ENCODE results near the gene CCNJL.

CCNJL gene

DNA sequence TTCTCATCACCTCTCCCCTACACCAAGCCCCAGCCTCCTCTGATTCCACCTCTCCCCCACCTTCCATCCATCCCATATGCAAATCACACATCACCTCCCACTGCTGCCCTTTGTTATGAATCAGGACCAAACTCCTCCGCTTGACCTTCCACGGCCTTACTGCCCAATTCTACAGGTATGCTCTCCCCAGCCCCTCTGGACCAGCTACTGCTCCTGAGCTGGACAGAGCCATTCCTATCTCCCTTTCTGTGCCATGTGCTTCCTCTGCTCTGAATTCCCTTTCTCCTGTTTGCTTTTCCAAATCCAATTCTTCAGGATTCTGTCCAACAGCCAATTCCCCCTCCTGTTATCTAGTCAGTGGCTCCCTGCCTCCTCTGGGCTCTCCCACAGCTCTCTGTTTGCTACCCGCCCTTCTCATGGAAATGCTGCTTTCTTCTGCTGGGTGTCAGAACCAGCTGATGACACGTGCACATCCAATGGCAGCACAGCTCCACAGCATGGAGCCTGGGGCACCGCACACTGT lies 74.7 kb downstream of the CCNJL start:
- Histone ChIP-seq H3K27me3 (ENCODE audit: control insufficient read depth in 5 of 5, insufficient read depth in 4 of 5, low read length in 5 of 5) (peaks cover 0 to 2% (median 0%) of the 10 kb centered on the region in 5 donors), H3K4me1 (ENCODE audit: control insufficient read depth in 5 of 5, insufficient read depth in 5 of 5, low read length in 5 of 5) (no peaks in the 10 kb centered on the region), H3K27ac (ENCODE audit: low read depth, low read length) (no peak overlapping the region), H3K4me3 (ENCODE audit: low read depth in 1 of 5, low read length in 5 of 5) (no peak overlapping the region), H3K36me3 (ENCODE audit: control insufficient read depth in 5 of 5, insufficient read depth in 5 of 5, low read length in 5 of 5) (no peaks in the 10 kb centered on the region), H3K9me3 (ENCODE audit: control insufficient read depth in 5 of 5, low read length in 5 of 5) (no peaks in the 10 kb centered on the region), H3K9ac (ENCODE audit: low read length in 5 of 5) (no peak overlapping the region)

DNA sequence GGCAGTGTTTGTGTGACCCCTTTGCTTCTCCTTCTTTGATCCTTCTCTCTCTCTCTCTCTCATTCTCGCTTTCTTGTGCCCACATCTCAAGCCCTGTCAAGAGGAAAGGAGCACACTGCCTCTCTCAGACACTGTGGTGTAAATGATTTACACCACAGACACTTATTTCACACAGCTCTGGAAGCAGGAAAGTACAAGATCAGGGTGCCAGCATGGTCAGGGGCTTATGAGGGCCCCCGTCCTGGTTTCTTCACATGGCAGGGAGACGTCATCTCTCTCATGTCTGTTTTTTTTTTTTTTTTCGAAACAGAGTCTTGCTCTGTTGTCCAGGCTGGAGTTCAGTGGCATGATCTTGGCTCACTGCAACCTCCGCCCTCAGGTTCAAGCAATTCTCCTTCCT lies 76.6 kb downstream of the CCNJL start:
- H3K9ac ChIP-seq (ENCODE audit: low read length in 5 of 5): no peak overlapping the region
- H3K4me1 ChIP-seq (ENCODE audit: control insufficient read depth in 5 of 5, insufficient read depth in 5 of 5, low read length in 5 of 5): peaks cover 0 to 7% (median 0%) of the 10 kb centered on the region in 5 donors
- no peak overlapping the region for H3K27ac ChIP-seq (ENCODE audit: low read depth, low read length)
- H3K36me3 ChIP-seq (ENCODE audit: control insufficient read depth in 5 of 5, insufficient read depth in 5 of 5, low read length in 5 of 5): no peaks in the 10 kb centered on the region
- H3K27me3 ChIP-seq (ENCODE audit: control insufficient read depth in 5 of 5, insufficient read depth in 4 of 5, low read length in 5 of 5): peaks cover 0 to 2% (median 0%) of the 10 kb centered on the region in 5 donors
- H3K9me3 ChIP-seq (ENCODE audit: control insufficient read depth in 5 of 5, low read length in 5 of 5): no peaks in the 10 kb centered on the region
- no peak overlapping the region for H3K4me3 ChIP-seq (ENCODE audit: low read depth in 1 of 5, low read length in 5 of 5)

DNA sequence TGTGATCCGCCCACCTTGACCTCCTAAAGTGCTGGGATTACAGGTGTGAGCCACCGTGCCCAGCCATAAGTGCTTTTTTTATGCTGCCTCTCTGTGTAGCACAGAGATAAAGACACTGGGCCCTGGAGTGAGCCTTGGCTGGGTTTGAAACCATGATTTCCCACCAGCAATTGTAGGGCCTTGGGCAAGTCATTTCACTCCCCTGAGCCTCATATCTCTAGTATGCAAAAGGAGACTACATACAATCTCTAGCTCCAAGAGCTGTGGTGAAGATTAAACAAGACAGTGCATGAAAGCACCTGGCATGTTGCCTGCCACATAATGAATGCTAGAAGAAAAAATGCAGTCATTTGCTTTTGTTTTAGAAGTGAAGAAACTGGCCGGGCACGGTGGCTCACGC lies 79.1 kb downstream of the CCNJL start:
- H3K36me3 ChIP-seq (ENCODE audit: control insufficient read depth in 5 of 5, insufficient read depth in 5 of 5, low read length in 5 of 5): no peaks in the 10 kb centered on the region
- H3K4me1 ChIP-seq (ENCODE audit: control insufficient read depth in 5 of 5, insufficient read depth in 5 of 5, low read length in 5 of 5): peaks cover 0 to 7% (median 0%) of the 10 kb centered on the region in 5 donors
- H3K4me3 ChIP-seq (ENCODE audit: low read depth in 1 of 5, low read length in 5 of 5): no peak overlapping the region
- H3K27me3 ChIP-seq (ENCODE audit: control insufficient read depth in 5 of 5, insufficient read depth in 4 of 5, low read length in 5 of 5): peaks cover 0 to 2% (median 0%) of the 10 kb centered on the region in 5 donors
- H3K27ac ChIP-seq (ENCODE audit: low read depth, low read length): no peak overlapping the region
- H3K9ac ChIP-seq (ENCODE audit: low read length in 5 of 5): no peak overlapping the region
- no peaks in the 10 kb centered on the region for H3K9me3 ChIP-seq (ENCODE audit: control insufficient read depth in 5 of 5, low read length in 5 of 5)

DNA sequence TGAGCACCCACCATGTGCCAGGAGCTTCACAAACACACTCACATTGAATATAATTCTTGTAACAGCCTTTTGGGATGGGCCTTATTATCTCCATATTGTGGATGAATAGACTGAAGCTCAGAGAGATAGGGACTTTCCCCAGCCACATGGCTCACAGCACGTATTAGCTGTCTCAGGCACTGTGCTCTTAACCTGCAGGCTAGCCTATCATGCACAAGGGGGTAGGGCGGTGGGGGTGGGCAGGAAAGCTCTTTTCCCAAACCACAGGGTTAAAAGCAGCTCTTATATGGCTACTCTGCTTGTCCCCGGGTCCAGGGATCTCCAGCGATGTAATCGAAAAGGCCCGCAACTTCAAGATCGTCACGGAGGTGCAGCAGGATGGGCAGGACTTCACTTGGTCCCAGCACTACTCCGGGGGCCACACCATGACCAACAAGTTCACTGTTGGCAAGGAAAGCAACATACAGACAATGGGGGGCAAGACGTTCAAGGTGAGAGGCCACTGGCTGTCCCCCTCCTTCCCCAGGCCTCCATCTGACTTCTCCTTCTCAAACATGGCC lies 80.5 kb downstream of the CCNJL start:
- no peaks in the 10 kb centered on the region for H3K36me3 ChIP-seq (ENCODE audit: control insufficient read depth in 5 of 5, insufficient read depth in 5 of 5, low read length in 5 of 5)
- peaks cover 0 to 2% (median 0%) of the 10 kb centered on the region in 5 donors for H3K27me3 ChIP-seq (ENCODE audit: control insufficient read depth in 5 of 5, insufficient read depth in 4 of 5, low read length in 5 of 5)
- no peak overlapping the region for H3K9ac ChIP-seq (ENCODE audit: low read length in 5 of 5)
- H3K4me1 ChIP-seq (ENCODE audit: control insufficient read depth in 5 of 5, insufficient read depth in 5 of 5, low read length in 5 of 5): peaks cover 0 to 7% (median 0%) of the 10 kb centered on the region in 5 donors
- no peaks in the 10 kb centered on the region for H3K9me3 ChIP-seq (ENCODE audit: control insufficient read depth in 5 of 5, low read length in 5 of 5)
- H3K27ac ChIP-seq (ENCODE audit: low read depth, low read length): no peak overlapping the region
- H3K4me3 ChIP-seq (ENCODE audit: low read depth in 1 of 5, low read length in 5 of 5): no peak overlapping the region

DNA sequence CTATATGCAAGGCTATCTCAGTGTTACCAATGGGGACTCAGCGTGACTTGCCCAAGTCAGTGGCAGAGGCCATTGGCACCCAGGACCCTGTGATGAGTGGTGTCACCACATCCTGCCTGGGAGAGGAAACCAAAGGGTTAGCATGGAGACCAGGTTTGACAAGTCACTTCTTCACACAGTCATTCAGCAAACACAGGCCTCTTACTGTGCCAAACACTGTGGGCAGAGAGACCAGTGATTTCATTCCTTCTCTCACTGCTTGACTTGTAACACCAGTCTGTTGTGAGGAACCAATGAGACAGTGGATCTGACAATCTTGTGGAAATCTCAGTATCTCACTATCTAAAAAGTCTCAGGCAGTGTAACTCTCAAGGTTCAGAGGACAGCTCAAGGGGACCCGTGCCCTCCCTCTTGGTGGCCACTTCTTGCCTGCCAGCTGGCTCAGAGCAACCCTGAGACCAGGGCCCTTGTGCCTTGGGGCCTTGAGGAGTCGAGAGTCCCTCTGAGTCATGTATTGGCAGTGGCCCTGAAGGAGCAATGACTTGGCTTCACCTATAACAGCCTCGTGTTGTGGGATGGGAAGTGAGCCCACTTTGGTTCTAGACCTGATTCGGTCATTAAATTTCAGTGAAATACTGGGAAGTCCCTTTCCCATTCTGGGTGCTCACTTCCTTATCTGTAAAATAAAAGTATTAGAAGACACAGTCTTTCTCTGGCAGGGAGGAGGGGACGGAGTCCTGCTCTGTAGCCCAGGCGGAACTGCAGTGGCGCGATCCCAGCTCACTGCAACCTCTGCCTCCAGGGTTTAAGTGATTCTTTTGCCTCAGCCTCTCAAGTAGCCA lies 81.5 kb downstream of the CCNJL start:
- Histone ChIP-seq H3K27ac (ENCODE audit: low read depth, low read length) (no peak overlapping the region), H3K4me1 (ENCODE audit: control insufficient read depth in 5 of 5, insufficient read depth in 5 of 5, low read length in 5 of 5) (peaks cover 0 to 7% (median 0%) of the 10 kb centered on the region in 5 donors), H3K9ac (ENCODE audit: low read length in 5 of 5) (no peak overlapping the region), H3K4me3 (ENCODE audit: low read depth in 1 of 5, low read length in 5 of 5) (no peak overlapping the region), H3K9me3 (ENCODE audit: control insufficient read depth in 5 of 5, low read length in 5 of 5) (no peaks in the 10 kb centered on the region), H3K27me3 (ENCODE audit: control insufficient read depth in 5 of 5, insufficient read depth in 4 of 5, low read length in 5 of 5) (peaks cover 0 to 2% (median 0%) of the 10 kb centered on the region in 5 donors), H3K36me3 (ENCODE audit: control insufficient read depth in 5 of 5, insufficient read depth in 5 of 5, low read length in 5 of 5) (no peaks in the 10 kb centered on the region)

DNA sequence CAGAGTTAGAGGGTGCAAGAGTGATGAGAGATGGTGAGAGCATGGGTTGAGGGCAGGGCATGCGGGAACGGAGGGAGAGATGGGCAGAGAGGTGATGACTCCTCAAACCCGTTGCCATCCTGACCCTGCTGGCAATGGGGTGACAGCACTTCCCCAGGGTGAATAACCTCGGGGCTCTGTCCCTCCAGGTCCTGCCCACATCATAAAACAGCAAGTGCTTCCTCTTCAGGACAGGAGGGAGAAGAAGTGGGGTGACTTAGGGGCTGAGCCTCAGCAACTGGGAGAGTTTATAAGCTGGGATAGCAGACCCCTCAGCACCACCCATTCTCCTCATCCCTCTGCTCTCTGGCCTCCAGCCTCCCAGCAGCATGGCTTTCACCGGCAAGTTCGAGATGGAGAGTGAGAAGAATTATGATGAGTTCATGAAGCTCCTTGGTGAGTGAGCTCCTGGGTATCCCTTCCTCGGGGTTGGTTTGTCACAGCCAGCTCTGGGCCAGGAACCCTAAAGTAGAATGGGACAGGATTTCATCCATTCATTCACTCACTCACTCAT lies 83.1 kb downstream of the CCNJL start, which contains the start of gene FABP6:
Gene FABP6 (plus strand): TSS at position 317 of the 553 bp plus-strand sequence. CDS start 52 bp downstream, at position 369.
- H3K9ac ChIP-seq (ENCODE audit: low read length in 5 of 5): no peak within 1 kb of the TSS
- H3K4me1 ChIP-seq (ENCODE audit: control insufficient read depth in 5 of 5, insufficient read depth in 5 of 5, low read length in 5 of 5): peaks cover 0 to 7% (median 0%) of the 10 kb centered on the region in 5 donors
- H3K27ac ChIP-seq (ENCODE audit: low read depth, low read length): no peak within 1 kb of the TSS
- H3K4me3 ChIP-seq (ENCODE audit: low read depth in 1 of 5, low read length in 5 of 5): no peak within 1 kb of the TSS
- no peaks in the 10 kb centered on the region for H3K9me3 ChIP-seq (ENCODE audit: control insufficient read depth in 5 of 5, low read length in 5 of 5)
- H3K27me3 ChIP-seq (ENCODE audit: control insufficient read depth in 5 of 5, insufficient read depth in 4 of 5, low read length in 5 of 5): peaks cover 0 to 2% (median 0%) of the 10 kb centered on the region in 5 donors
- H3K36me3 ChIP-seq (ENCODE audit: control insufficient read depth in 5 of 5, insufficient read depth in 5 of 5, low read length in 5 of 5): no peaks in the 10 kb centered on the region

DNA sequence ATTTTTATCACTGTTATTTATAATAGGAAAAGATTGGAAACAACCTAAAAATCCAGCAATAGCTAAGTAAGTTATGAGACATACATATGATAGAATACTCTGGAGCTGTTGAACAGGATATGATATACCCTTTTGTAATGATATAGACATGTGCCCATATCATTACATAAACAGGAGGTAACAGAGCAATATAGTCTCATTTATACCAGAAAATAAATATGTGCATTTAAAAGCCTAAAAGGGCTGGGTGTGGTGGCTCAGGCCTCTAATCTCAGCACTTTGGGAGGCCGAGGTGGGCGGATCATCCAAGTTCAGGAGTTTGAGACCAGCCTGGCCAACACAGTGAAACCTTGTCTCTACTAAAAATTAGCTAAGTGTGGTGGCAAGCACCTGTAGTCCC lies 85.4 kb downstream of the CCNJL start:
- Histone ChIP-seq H3K9me3 (ENCODE audit: control insufficient read depth in 5 of 5, low read length in 5 of 5) (no peaks in the 10 kb centered on the region), H3K36me3 (ENCODE audit: control insufficient read depth in 5 of 5, insufficient read depth in 5 of 5, low read length in 5 of 5) (no peaks in the 10 kb centered on the region), H3K27ac (ENCODE audit: low read depth, low read length) (no peak overlapping the region), H3K9ac (ENCODE audit: low read length in 5 of 5) (no peak overlapping the region), H3K27me3 (ENCODE audit: control insufficient read depth in 5 of 5, insufficient read depth in 4 of 5, low read length in 5 of 5) (peaks cover 0 to 2% (median 0%) of the 10 kb centered on the region in 5 donors), H3K4me1 (ENCODE audit: control insufficient read depth in 5 of 5, insufficient read depth in 5 of 5, low read length in 5 of 5) (peaks cover 0 to 7% (median 0%) of the 10 kb centered on the region in 5 donors), H3K4me3 (ENCODE audit: low read depth in 1 of 5, low read length in 5 of 5) (no peak overlapping the region)

DNA sequence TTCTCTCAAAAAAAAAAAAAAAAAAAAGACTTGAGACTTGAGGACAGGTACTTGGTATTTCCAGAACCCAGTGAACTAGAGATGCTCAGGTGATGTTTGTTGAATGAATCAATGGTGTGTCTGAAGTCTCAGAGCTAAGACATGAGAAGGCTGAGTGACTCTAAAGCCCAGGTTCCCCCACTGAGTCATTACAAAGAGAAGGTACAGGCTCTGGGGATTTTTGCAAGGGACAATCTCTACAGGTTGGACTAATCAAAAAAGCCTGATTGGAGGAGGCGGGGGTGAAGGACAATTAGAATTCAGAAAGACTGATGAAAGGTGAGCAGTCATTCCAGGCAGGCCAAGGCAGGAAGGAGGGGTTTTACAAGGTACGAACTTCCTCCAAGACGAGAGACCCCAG lies 91.3 kb downstream of the CCNJL start:
- Histone ChIP-seq H3K9me3 (ENCODE audit: control insufficient read depth in 5 of 5, low read length in 5 of 5) (no peaks in the 10 kb centered on the region), H3K9ac (ENCODE audit: low read length in 5 of 5) (no peak overlapping the region), H3K27ac (ENCODE audit: low read depth, low read length) (no peak overlapping the region), H3K4me3 (ENCODE audit: low read depth in 1 of 5, low read length in 5 of 5) (no peak overlapping the region), H3K36me3 (ENCODE audit: control insufficient read depth in 5 of 5, insufficient read depth in 5 of 5, low read length in 5 of 5) (no peaks in the 10 kb centered on the region), H3K27me3 (ENCODE audit: control insufficient read depth in 5 of 5, insufficient read depth in 4 of 5, low read length in 5 of 5) (no peaks in the 10 kb centered on the region), H3K4me1 (ENCODE audit: control insufficient read depth in 5 of 5, insufficient read depth in 5 of 5, low read length in 5 of 5) (no peaks in the 10 kb centered on the region)

DNA sequence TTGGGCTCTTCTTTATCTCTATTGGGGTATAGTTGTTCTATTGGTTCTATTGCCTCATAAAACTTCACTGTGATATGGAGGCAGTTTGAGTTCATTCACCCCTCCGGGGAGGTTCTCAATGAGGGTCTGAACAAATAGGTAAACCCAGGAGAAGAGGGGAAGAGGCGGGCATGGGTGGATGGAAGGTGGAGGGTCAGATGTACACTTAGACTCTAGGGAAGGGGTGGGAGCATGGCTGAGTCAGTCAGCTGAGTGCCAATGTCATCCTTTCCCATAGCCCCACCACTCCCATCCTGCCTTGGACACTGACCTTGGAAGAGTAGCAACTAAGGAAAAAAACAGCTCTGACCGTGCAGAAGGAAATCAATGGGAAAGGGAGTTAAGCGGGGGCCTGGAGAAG lies 93.0 kb downstream of the CCNJL start:
- no peaks in the 10 kb centered on the region for H3K36me3 ChIP-seq (ENCODE audit: control insufficient read depth in 5 of 5, insufficient read depth in 5 of 5, low read length in 5 of 5)
- no peak overlapping the region for H3K9ac ChIP-seq (ENCODE audit: low read length in 5 of 5)
- H3K4me3 ChIP-seq (ENCODE audit: low read depth in 1 of 5, low read length in 5 of 5): no peak overlapping the region
- H3K27me3 ChIP-seq (ENCODE audit: control insufficient read depth in 5 of 5, insufficient read depth in 4 of 5, low read length in 5 of 5): no peaks in the 10 kb centered on the region
- no peak overlapping the region for H3K27ac ChIP-seq (ENCODE audit: low read depth, low read length)
- no peaks in the 10 kb centered on the region for H3K4me1 ChIP-seq (ENCODE audit: control insufficient read depth in 5 of 5, insufficient read depth in 5 of 5, low read length in 5 of 5)
- H3K9me3 ChIP-seq (ENCODE audit: control insufficient read depth in 5 of 5, low read length in 5 of 5): no peaks in the 10 kb centered on the region

DNA sequence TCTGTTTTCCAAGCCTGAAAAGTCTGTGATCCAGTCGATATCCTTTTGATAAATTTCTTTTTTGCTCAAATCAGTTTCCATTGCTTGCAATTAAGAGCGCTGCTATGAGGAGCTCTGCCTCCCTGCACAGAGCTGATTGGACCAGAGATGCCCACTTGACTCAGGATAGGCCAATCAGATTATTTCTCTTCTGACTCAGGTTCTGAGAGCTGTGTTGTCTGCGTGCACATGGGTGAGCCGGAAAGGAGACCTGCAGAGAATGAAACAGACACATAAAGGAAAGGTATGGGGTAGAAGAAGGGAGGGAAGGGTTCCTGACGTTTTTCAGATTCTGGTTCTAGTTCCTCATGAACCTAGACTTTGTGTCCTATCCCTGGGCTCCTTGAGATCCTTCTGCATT lies 98.8 kb downstream of the CCNJL start:
- Histone ChIP-seq H3K4me3 (ENCODE audit: low read depth in 1 of 5, low read length in 5 of 5) (no peak overlapping the region), H3K27ac (ENCODE audit: low read depth, low read length) (no peak overlapping the region), H3K36me3 (ENCODE audit: control insufficient read depth in 5 of 5, insufficient read depth in 5 of 5, low read length in 5 of 5) (no peaks in the 10 kb centered on the region)

More for the DNA sequence above, 98.8 kb downstream of the CCNJL start:
- peaks cover 0 to 6% (median 0%) of the 10 kb centered on the region in 5 donors for H3K27me3 ChIP-seq (ENCODE audit: control insufficient read depth in 5 of 5, insufficient read depth in 4 of 5, low read length in 5 of 5)
- no peak overlapping the region for H3K9ac ChIP-seq (ENCODE audit: low read length in 5 of 5)
- no peaks in the 10 kb centered on the region for H3K9me3 ChIP-seq (ENCODE audit: control insufficient read depth in 5 of 5, low read length in 5 of 5)
- no peaks in the 10 kb centered on the region for H3K4me1 ChIP-seq (ENCODE audit: control insufficient read depth in 5 of 5, insufficient read depth in 5 of 5, low read length in 5 of 5)

All from subcutaneous abdominal adipose tissue (tissue), 5 donors.